IMR-90 (cell line): ENCODE data around the gene STAC3. TPM values are rescaled to one million over a fixed set of nuclear protein-coding genes. Genes with fewer than 3 reads are reported as not detected.

Experiments
- ATAC-seq: fragments of 200-7000 bp; cut with Tn5 transposase; 2 replicates; pipeline ENCODE4 v1.9.1; 2020; ENCODE audit warnings: low read depth, mild to moderate bottlenecking, moderate library complexity
- BruUV-seq: library from RNA; stranded (reverse); fragments of 400-500 nt; replicated peaks from 2 replicates; lab custom pipeline; 2021; lab: Mats Ljungman, UMichigan
- CTCF ChIA-PET: fragments of 300-600 bp; formaldehyde crosslinking; extraction: SDS; loops from one replicate; lab custom pipeline; 2021; ENCODE audit warnings: antibody characterized with exemption; lab: Yijun Ruan, JAX
- POLR2A ChIA-PET: fragments of 300-600 bp; sonication (Branson Sonifier 250); formaldehyde crosslinking; loops from one replicate; lab custom pipeline; 2022; ENCODE audit warnings: antibody characterized with exemption; ENCODE audit not compliant: unreplicated experiment; lab: Charles Lee
- DNase-seq: peaks from one replicate; pipeline ENCODE4 v3.0.0; 2013
- H2AFZ ChIP-seq: replicated peaks from 2 replicates; pipeline ENCODE3; 2013; ENCODE audit warnings: low read length, mild to moderate bottlenecking; ENCODE audit not compliant: poor library complexity
- H2AK5ac ChIP-seq: 2 replicates; pipeline ENCODE4 v1.6.1; 2013; ENCODE audit warnings: low read depth, low read length, inconsistent platforms
- H2AK9ac ChIP-seq: replicated peaks from 2 replicates; pipeline ENCODE3; 2013; ENCODE audit warnings: mild to moderate bottlenecking, low read depth, low read length, moderate library complexity; ENCODE audit not compliant: poor library complexity
- H2BK120ac ChIP-seq: 2 replicates; pipeline ENCODE4 v1.6.1; 2013; ENCODE audit warnings: low read depth, low read length, inconsistent platforms
- H2BK15ac ChIP-seq: 3 replicates; pipeline ENCODE4 v1.6.1; 2013; ENCODE audit warnings: low read depth, low read length, inconsistent platforms
- H2BK20ac ChIP-seq: 2 replicates; pipeline ENCODE4 v1.6.1; 2013; ENCODE audit warnings: low read depth, mild to moderate bottlenecking, inconsistent platforms, low read length, moderate library complexity
- H2BK5ac ChIP-seq: 2 replicates; pipeline ENCODE4 v1.6.1; 2013; ENCODE audit warnings: mild to moderate bottlenecking, low read depth, low read length, inconsistent platforms; ENCODE audit not compliant: poor library complexity, severe bottlenecking
- H3K14ac ChIP-seq: replicated peaks from 2 replicates; pipeline ENCODE4 v1.6.1; 2013; ENCODE audit warnings: low read depth, low read length, inconsistent platforms
- H3K18ac ChIP-seq: 2 replicates; pipeline ENCODE4 v1.6.1; 2013; ENCODE audit warnings: low read depth, low read length, control low read depth
- H3K23ac ChIP-seq: 2 replicates; pipeline ENCODE4 v1.6.1; 2013; ENCODE audit warnings: low read depth, low read length, inconsistent platforms
- H3K27ac ChIP-seq: 2 replicates; pipeline ENCODE4 v1.5.1; 2013; ENCODE audit warnings: mild to moderate bottlenecking, control low read depth, low read length; ENCODE audit not compliant: insufficient read depth
- H3K27me3 ChIP-seq: 2 replicates; pipeline ENCODE4 v1.6.1; 2013; ENCODE audit warnings: low read length; ENCODE audit not compliant: control insufficient read depth, insufficient read depth
- H3K36me3 ChIP-seq: 2 replicates; pipeline ENCODE4 v1.6.1; 2013; ENCODE audit warnings: low read length, mixed read lengths; ENCODE audit not compliant: control insufficient read depth, insufficient read depth
- H3K4ac ChIP-seq: 2 replicates; pipeline ENCODE4 v1.6.1; 2013; ENCODE audit warnings: low read depth, low read length, inconsistent platforms
- H3K4me1 ChIP-seq: 2 replicates; pipeline ENCODE4 v1.6.1; 2013; ENCODE audit warnings: low read length, mixed read lengths; ENCODE audit not compliant: control insufficient read depth, insufficient read depth
- H3K4me2 ChIP-seq: 2 replicates; pipeline ENCODE4 v1.6.1; 2013; ENCODE audit warnings: low read depth, mild to moderate bottlenecking, control low read depth, low read length, moderate library complexity
- H3K4me3 ChIP-seq: 2 replicates; pipeline ENCODE4 v1.5.1; 2013; ENCODE audit warnings: low read depth, mild to moderate bottlenecking, control low read depth, low read length, moderate library complexity; ENCODE audit not compliant: insufficient read depth
- H3K56ac ChIP-seq: 2 replicates; pipeline ENCODE4 v1.6.1; 2013; ENCODE audit warnings: low read length, inconsistent platforms; ENCODE audit not compliant: insufficient read depth; ENCODE audit errors: extremely low read depth
- H3K79me1 ChIP-seq, 2 experiments: 2 replicates each; pipeline ENCODE4 v1.6.1; 2013; ENCODE audit warnings: low read length in 2 of 2, inconsistent platforms in 1 of 2, low read depth in 1 of 2
- H3K9ac ChIP-seq: 2 replicates; pipeline ENCODE4 v1.6.1; 2013; ENCODE audit warnings: low read depth, low read length, control low read depth
- H3K9me1 ChIP-seq: 2 replicates; pipeline ENCODE4 v1.6.1; 2013; ENCODE audit warnings: low read length, inconsistent platforms; ENCODE audit not compliant: insufficient read depth
- H3K9me3 ChIP-seq: 2 replicates; pipeline ENCODE4 v1.6.1; 2013; ENCODE audit warnings: low read length; ENCODE audit not compliant: control insufficient read depth, insufficient read depth
- H4K20me1 ChIP-seq: 2 replicates; pipeline ENCODE4 v1.6.1; 2013; ENCODE audit warnings: low read length, inconsistent platforms; ENCODE audit not compliant: insufficient read depth
- H4K5ac ChIP-seq: 2 replicates; pipeline ENCODE4 v1.6.1; 2013; ENCODE audit warnings: mild to moderate bottlenecking, low read depth, low read length, control low read depth
- H4K8ac ChIP-seq, 2 experiments: 2 replicates each; pipeline ENCODE4 v1.6.1; 2013; ENCODE audit warnings: low read depth in 2 of 2, low read length in 2 of 2, control low read depth in 1 of 2, inconsistent platforms in 1 of 2
- H4K91ac ChIP-seq: 2 replicates; pipeline ENCODE4 v1.6.1; 2013; ENCODE audit warnings: low read depth, low read length, inconsistent platforms; ENCODE audit not compliant: insufficient read depth
- BHLHE40 ChIP-seq: fragments of 150-350 bp; IDR thresholded peaks from 2 replicates; pipeline ENCODE4 v1.6.1; 2016; ENCODE audit warnings: mild to moderate bottlenecking, low read depth, low read length
- CEBPB ChIP-seq: IDR thresholded peaks from 2 replicates; pipeline ENCODE4 v1.6.1; 2012; ENCODE audit warnings: low read depth, low read length, improper control_type of control experiment
- CHD1 ChIP-seq: IDR thresholded peaks from 2 replicates; pipeline ENCODE4 v1.6.1; 2012; ENCODE audit warnings: low read depth, low read length, improper control_type of control experiment
- FOS ChIP-seq: fragments of 150-350 bp; IDR thresholded peaks from 2 replicates; pipeline ENCODE4 v1.6.1; 2016; ENCODE audit warnings: low read depth, low read length
- MAFK ChIP-seq: IDR thresholded peaks from 2 replicates; pipeline ENCODE4 v1.6.1; 2012; ENCODE audit warnings: low read depth, low read length, improper control_type of control experiment
- MAZ ChIP-seq: IDR thresholded peaks from 2 replicates; pipeline ENCODE4 v1.6.1; 2012; ENCODE audit warnings: low read depth, mild to moderate bottlenecking, low read length, improper control_type of control experiment, moderate library complexity, borderline replicate concordance
- MXI1 ChIP-seq: IDR thresholded peaks from 2 replicates; pipeline ENCODE4 v1.6.1; 2012; ENCODE audit warnings: low read depth, mild to moderate bottlenecking, low read length, moderate library complexity, borderline replicate concordance
- NFE2L2 ChIP-seq: fragments of 150-350 bp; IDR thresholded peaks from 2 replicates; pipeline ENCODE4 v1.6.1; 2016; ENCODE audit warnings: low read depth, mild to moderate bottlenecking, low read length
- POLR2A ChIP-seq: IDR thresholded peaks from 2 replicates; pipeline ENCODE4 v1.6.1; 2012; ENCODE audit warnings: mild to moderate bottlenecking, low read depth, low read length
- RAD21 ChIP-seq: IDR thresholded peaks from 2 replicates; pipeline ENCODE4 v1.6.1; 2012; ENCODE audit warnings: low read length, improper control_type of control experiment
- RCOR1 ChIP-seq: IDR thresholded peaks from 2 replicates; pipeline ENCODE4 v1.6.1; 2012; ENCODE audit warnings: mild to moderate bottlenecking, low read length, improper control_type of control experiment; ENCODE audit not compliant: insufficient replicate concordance
- RFX5 ChIP-seq: IDR thresholded peaks from 2 replicates; pipeline ENCODE4 v1.8.0; 2012; ENCODE audit warnings: low read depth, mild to moderate bottlenecking, low read length, moderate library complexity
- SMC3 ChIP-seq: fragments of 150-350 bp; IDR thresholded peaks from 2 replicates; pipeline ENCODE4 v1.6.1; 2016; ENCODE audit warnings: low read depth, mild to moderate bottlenecking, antibody characterized with exemption, low read length, moderate library complexity
- WGBS, 2 experiments: methylation state at CpG; one replicate each; pipeline versions ENCODE4 v1.1.5 to v1.1.7; 2013; ENCODE audit warnings: missing lambda C conversion rate in 2 of 2; ENCODE audit not compliant: insufficient read length in 1 of 2; ENCODE audit errors: extremely low coverage in 2 of 2; 5-methylcytosine and 5-hydroxymethylcytosine counted together
- dilution Hi-C: fragments of 300-500 bp; cut with HindIII; formaldehyde crosslinking; loops from one replicate; pipeline ENCODE4 v1.14.3; 2018; ENCODE audit warnings: low sequenced_read_pairs; ENCODE audit not compliant: unreplicated experiment
- in situ Hi-C: fragments of 300-500 bp; cut with MboI; formaldehyde crosslinking; loops from 3 replicates; pipeline ENCODE4 v1.14.3; 2019; ENCODE audit warnings: low sequenced_read_pairs, inconsistent platforms, mixed read lengths
- intact Hi-C: fragments of 100-400 bp; cut with micrococcal nuclease; formaldehyde crosslinking; loops from 2 replicates; pipeline ENCODE4 v1.10.0; 2022
- polyA plus RNA-seq, 3 experiments: library from polyadenylated mRNA; depleted of rRNA; stranded (reverse); fragments of >200 nt; gene quantifications; 2 replicates each; pipeline ENCODE4 v1.2.3, GENCODE V29; 2012; ENCODE audit warnings: low replicate concordance in 1 of 3
- total RNA-seq: library from RNA; depleted of rRNA; stranded (reverse); fragments of >200 nt; gene quantifications from 2 replicates; pipeline ENCODE4 v1.2.3, GENCODE V29; 2012
- TF ChIP-seq, protein P1 (sequence below): fragments of 150-350 bp; IDR thresholded peaks from 2 replicates; pipeline ENCODE4 v1.6.1; 2017; ENCODE audit warnings: mild to moderate bottlenecking, antibody characterized with exemption, low read length, low read depth
- TF ChIP-seq, protein P2 (sequence below): conservative IDR thresholded peaks from 2 replicates; pipeline ENCODE4 v1.5.1; 2012; ENCODE audit warnings: mild to moderate bottlenecking, low read depth, low read length, improper control_type of control experiment
- TF ChIP-seq, protein P3 (sequence below): fragments of 150-350 bp; IDR thresholded peaks from 2 replicates; pipeline ENCODE4 v1.6.1; 2016; ENCODE audit warnings: low read depth, mild to moderate bottlenecking, low read length, moderate library complexity, borderline replicate concordance

STAC3 gene
- total and polyA plus RNA-seq, 2 of the 4 experiments (the other 2 are of a cell fraction), result 0.18 to 0.67 TPM

DNA sequence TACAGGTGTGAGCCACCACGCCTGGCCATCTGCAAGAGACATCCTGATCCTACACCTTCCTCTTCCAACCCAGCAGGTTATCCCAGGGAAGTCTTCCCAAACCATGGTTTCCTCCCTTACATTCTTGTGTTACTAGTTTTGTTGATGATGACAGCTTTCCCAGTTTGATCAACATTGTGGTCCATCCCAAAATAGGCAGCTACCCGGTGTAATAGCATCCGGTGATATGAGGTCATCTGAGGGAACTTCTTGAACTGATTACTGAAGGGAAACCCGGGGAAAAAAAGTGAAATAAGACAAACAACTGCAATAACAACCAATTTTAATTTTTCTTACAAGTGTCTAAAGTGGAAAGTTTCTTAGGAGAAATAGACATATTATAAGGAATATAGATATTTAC is 45.3 kb upstream of the STAC3 start:
- POLR2A ChIA-PET, result no interaction called here
- Histone ChIP-seq H3K4me1 (no peaks in the 10 kb centered on the region; the same call in 1 of the 2 replicates), H3K9ac (no peak overlapping the region), H3K79me1 (no peaks in the 10 kb centered on the region; a peak in 2 of 4 replicates), H4K5ac (no peak overlapping the region), H3K9me1 (no peaks in the 10 kb centered on the region), H3K56ac (no peak overlapping the region), H3K4me3 (no peak overlapping the region), H3K18ac (no peak overlapping the region), H2BK20ac (no peak overlapping the region), H2AK5ac (no peak overlapping the region), H2AFZ (no peak overlapping the region), H3K23ac (no peak overlapping the region), H4K91ac (no peak overlapping the region), H3K14ac (no peak overlapping the region), H3K27ac (no peak overlapping the region), H2BK15ac (no peak overlapping the region), H2BK5ac (no peak overlapping the region), H3K36me3 (peaks cover 33% of the 10 kb centered on the region), H2BK120ac (no peak overlapping the region), H3K4ac (no peak overlapping the region), H3K9me3 (no peaks in the 10 kb centered on the region), H4K20me1 (no peaks in the 10 kb centered on the region), H4K8ac (no peak overlapping the region), H3K4me2 (no peak overlapping the region), H3K27me3 (no peaks in the 10 kb centered on the region), H2AK9ac (no peak overlapping the region)
- dilution Hi-C loops, result no loop called here
- ATAC-seq (no peak), DNase-seq (no peak)
- intact Hi-C loops, result no loop called here
- CTCF ChIA-PET, result no interaction called here
- in situ Hi-C loops, result no loop called here
- no TSS peak for BruUV-seq
- TF ChIP-seq FOS (no peak), MXI1 (no peak), BHLHE40 (no peak), NFE2L2 (no peak), SMC3 (no peak), CEBPB (no peak), MAFK (no peak), RFX5 (no peak), CHD1 (no peak), MAZ (no peak), RCOR1 (no peak), POLR2A (no peak), RAD21 (no peak)
- TF ChIP-seq, protein P1, sequence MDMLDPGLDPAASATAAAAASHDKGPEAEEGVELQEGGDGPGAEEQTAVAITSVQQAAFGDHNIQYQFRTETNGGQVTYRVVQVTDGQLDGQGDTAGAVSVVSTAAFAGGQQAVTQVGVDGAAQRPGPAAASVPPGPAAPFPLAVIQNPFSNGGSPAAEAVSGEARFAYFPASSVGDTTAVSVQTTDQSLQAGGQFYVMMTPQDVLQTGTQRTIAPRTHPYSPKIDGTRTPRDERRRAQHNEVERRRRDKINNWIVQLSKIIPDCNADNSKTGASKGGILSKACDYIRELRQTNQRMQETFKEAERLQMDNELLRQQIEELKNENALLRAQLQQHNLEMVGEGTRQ, result no peak
- TF ChIP-seq, protein P2, sequence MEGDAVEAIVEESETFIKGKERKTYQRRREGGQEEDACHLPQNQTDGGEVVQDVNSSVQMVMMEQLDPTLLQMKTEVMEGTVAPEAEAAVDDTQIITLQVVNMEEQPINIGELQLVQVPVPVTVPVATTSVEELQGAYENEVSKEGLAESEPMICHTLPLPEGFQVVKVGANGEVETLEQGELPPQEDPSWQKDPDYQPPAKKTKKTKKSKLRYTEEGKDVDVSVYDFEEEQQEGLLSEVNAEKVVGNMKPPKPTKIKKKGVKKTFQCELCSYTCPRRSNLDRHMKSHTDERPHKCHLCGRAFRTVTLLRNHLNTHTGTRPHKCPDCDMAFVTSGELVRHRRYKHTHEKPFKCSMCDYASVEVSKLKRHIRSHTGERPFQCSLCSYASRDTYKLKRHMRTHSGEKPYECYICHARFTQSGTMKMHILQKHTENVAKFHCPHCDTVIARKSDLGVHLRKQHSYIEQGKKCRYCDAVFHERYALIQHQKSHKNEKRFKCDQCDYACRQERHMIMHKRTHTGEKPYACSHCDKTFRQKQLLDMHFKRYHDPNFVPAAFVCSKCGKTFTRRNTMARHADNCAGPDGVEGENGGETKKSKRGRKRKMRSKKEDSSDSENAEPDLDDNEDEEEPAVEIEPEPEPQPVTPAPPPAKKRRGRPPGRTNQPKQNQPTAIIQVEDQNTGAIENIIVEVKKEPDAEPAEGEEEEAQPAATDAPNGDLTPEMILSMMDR, result no peak
- TF ChIP-seq, protein P3, sequence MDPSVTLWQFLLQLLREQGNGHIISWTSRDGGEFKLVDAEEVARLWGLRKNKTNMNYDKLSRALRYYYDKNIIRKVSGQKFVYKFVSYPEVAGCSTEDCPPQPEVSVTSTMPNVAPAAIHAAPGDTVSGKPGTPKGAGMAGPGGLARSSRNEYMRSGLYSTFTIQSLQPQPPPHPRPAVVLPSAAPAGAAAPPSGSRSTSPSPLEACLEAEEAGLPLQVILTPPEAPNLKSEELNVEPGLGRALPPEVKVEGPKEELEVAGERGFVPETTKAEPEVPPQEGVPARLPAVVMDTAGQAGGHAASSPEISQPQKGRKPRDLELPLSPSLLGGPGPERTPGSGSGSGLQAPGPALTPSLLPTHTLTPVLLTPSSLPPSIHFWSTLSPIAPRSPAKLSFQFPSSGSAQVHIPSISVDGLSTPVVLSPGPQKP, result no peak
- no CpG with 5 or more reads among the region's 4 CpGs for WGBS, 2 experiments
